Measurements from ENCODE around the gene MYO1E.

DNA sequence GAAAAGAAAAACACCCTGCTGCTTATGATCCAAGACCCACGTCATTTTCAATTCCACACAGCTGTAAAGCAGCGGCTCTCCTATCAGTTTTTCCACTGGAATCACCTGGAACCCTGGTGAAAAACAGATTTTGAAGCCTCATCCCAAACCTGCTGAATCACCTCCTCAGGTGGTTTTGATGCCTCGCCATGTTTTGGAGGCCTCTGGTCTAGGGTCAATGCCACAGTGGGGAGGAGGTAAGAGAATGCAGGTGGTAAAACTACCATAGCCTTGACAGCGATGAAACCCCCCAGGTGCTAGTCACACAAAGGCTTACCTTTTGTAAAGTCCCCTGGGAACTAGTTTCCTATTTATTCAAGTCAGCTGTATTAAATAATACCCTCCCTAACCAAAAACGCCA, 24.8 kb downstream of the MYO1E start:
- TF ChIP-seq, protein P1, sequence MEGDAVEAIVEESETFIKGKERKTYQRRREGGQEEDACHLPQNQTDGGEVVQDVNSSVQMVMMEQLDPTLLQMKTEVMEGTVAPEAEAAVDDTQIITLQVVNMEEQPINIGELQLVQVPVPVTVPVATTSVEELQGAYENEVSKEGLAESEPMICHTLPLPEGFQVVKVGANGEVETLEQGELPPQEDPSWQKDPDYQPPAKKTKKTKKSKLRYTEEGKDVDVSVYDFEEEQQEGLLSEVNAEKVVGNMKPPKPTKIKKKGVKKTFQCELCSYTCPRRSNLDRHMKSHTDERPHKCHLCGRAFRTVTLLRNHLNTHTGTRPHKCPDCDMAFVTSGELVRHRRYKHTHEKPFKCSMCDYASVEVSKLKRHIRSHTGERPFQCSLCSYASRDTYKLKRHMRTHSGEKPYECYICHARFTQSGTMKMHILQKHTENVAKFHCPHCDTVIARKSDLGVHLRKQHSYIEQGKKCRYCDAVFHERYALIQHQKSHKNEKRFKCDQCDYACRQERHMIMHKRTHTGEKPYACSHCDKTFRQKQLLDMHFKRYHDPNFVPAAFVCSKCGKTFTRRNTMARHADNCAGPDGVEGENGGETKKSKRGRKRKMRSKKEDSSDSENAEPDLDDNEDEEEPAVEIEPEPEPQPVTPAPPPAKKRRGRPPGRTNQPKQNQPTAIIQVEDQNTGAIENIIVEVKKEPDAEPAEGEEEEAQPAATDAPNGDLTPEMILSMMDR (IDR thresholded peaks at IDR 0.05): no peak
- TF ChIP-seq POLR2A (IDR thresholded peaks at IDR 0.05): no peak
- TF ChIP-seq POLR2AphosphoS5 (IDR thresholded peaks at IDR 0.05): no peak

All from prostate gland (tissue), 2 donors.